Stimulated activated CD4-positive, alpha-beta T cell treated with anti-CD3 and anti-CD28 coated beads, Interleukin-1b, Interleukin-23, amount 100 ng/mL, for 24 hours (primary cell): ENCODE data around the gene TP53TG3.
"Not testable (repeated sequence)": the region's sequence is repeated elsewhere in the genome, so short reads cannot be mapped to it uniquely, and the experiment has no call there.

Experiments
- DNase-seq, 4 experiments: peaks; one replicate each; pipeline ENCODE4 v3.0.0-alpha.2; 2020; ENCODE audit warnings: low read depth in 4 of 4, low spot score in 1 of 4

TP53TG3 gene

GRCh38 chr16:32676065-32676464 is at the start of gene TP53TG3:
Gene TP53TG3 (minus strand): TSS chr16:32676165. CDS start chr16:32676097, 68 bp downstream.
- not testable (repeated sequence) for DNase-seq

GRCh38 chr16:32650876-32651275 is 25.1 kb downstream of the TP53TG3 start:
- not testable (repeated sequence) for DNase-seq

- not testable (repeated sequence) for DNase-seq
Measured at GRCh38 chr16:32647562-32647961, 28.4 kb downstream of the TP53TG3 start.

- DNase-seq, result not testable (repeated sequence)
Measured at GRCh38 chr16:32646780-32647179, 29.2 kb downstream of the TP53TG3 start.

GRCh38 chr16:32646177-32646576 is 29.8 kb downstream of the TP53TG3 start:
- not testable (repeated sequence) for DNase-seq

GRCh38 chr16:32645278-32645908 is 30.6 kb downstream of the TP53TG3 start:
- DNase-seq, result not testable (repeated sequence)

- DNase-seq, result not testable (repeated sequence)
Measured at GRCh38 chr16:32644715-32645114, 31.2 kb downstream of the TP53TG3 start.

GRCh38 chr16:32637614-32638013 is 38.4 kb downstream of the TP53TG3 start:
- not testable (repeated sequence) for DNase-seq

- not testable (repeated sequence) for DNase-seq
Measured at GRCh38 chr16:32632096-32632495, 43.9 kb downstream of the TP53TG3 start.
